A549 (cell line): Measurements from ENCODE around the gene TSHZ2.

Source experiments
- CTCF ChIP-seq: fragments of >200 bp; sonication (Bioruptor Twin); formaldehyde crosslinking; IDR thresholded peaks from 3 replicates; pipeline ENCODE4 v1.5.1; 2016
- FOSL2 ChIP-seq, 2 experiments: fragments of 450-650 bp in 1 of 2; fragments of >200 bp in 1 of 2; sonication (Bioruptor Twin) in 1 of 2; formaldehyde crosslinking; IDR thresholded peaks; 2 replicates each; pipeline versions ENCODE4 v1.5.0 to v1.6.1; 2016 to 2020; ENCODE audit warnings: mild to moderate bottlenecking in 1 of 2, moderate library complexity in 1 of 2
- HMGXB4 ChIP-seq: fragments of 250-450 bp; sonication (Bioruptor Pico); IDR thresholded peaks from 2 replicates; pipeline ENCODE4 v1.5.0; 2021; ENCODE audit warnings: mild to moderate bottlenecking, moderate library complexity, borderline replicate concordance
- NFE2L2 ChIP-seq: fragments of 150-350 bp; conservative IDR thresholded peaks from 2 replicates; pipeline ENCODE4 v1.6.1; 2014; ENCODE audit warnings: low read length
- PBX3 ChIP-seq: IDR thresholded peaks from 2 replicates; pipeline ENCODE4 v1.6.1; 2012
- PHF8 ChIP-seq: fragments of 200-600 bp; sonication (generic); IDR thresholded peaks from 2 replicates; pipeline ENCODE4 v1.6.1; 2016; ENCODE audit warnings: low read depth, mild to moderate bottlenecking, antibody characterized with exemption, moderate library complexity, borderline replicate concordance
- POLR2A ChIP-seq: IDR thresholded peaks from 2 replicates; pipeline ENCODE4 v1.6.1; 2012; ENCODE audit warnings: mild to moderate bottlenecking, low read length
- RFX5 ChIP-seq: fragments of 450-650 bp; IDR thresholded peaks from 2 replicates; pipeline ENCODE4 v1.7.1; 2014; ENCODE audit warnings: antibody characterized with exemption, mild to moderate bottlenecking, moderate library complexity

GRCh38 chr20:53116733-53117132 lies 144.6 kb downstream of the TSHZ2 start:
- TF ChIP-seq POLR2A: no peak
- no peak for TF ChIP-seq CTCF
- no peak for TF ChIP-seq NFE2L2
- no peak for TF ChIP-seq RFX5
- TF ChIP-seq PHF8: no peak
- TF ChIP-seq PBX3: no peak
- TF ChIP-seq FOSL2 (IDR thresholded peaks at IDR 0.05): no peak
- TF ChIP-seq FOSL2 (CRISPR knock-in tag; IDR thresholded peaks at IDR 0.05): no peak
- no peak for TF ChIP-seq HMGXB4 (CRISPR knock-in tag)
